Colon (tissue), 2 donors: ENCODE data around the gene TMEM203.

Experiments used
- FAIRE-seq: peaks from 2 replicates; lab custom pipeline; 2012; peaks lifted over from hg19 to GRCh38; lab: Jason Lieb, UNC
- donor health status: control.
- donor health status: control.

The TMEM203 gene

DNA sequence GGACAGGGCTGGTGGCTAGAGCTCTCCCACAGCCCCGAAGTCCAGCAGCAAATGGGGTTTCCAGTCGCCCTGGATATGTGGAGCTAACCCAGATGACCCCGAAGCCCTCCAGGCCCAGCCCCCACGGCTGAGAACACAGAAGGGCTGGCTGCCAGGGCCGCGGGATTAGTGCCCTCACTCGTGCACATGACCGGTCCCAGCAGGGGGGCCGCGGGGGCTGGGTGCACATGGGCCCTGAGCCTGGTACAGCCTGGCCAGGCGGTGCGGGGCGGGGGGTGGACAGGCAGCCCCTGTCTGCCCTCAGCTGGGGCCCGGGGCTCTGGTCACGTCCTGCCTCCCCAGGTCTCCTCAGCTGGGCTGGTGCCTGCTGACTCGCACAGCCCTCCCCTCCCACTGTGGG lies 11.1 kb downstream of the TMEM203 start:
- no peak for FAIRE-seq

DNA sequence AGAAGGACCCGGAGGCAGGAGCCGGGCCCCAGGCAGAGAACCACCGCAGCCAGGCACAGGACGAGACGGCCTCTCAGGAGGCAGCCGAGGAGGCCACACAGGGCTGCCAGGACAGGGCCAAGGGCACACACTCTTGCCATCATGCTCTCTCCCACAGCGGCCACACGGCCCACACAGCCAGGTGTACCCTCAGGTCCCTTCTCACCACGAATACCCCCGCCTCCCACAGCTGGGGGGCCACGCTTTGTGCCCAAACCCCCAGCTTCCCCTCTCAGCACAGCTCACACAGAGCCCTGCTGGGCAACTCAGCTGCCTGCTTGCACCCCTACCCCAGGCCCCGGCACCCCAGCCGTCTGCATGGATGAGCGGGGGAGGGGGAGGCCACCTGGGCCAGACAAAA lies 11.7 kb downstream of the TMEM203 start:
- FAIRE-seq: no peak

DNA sequence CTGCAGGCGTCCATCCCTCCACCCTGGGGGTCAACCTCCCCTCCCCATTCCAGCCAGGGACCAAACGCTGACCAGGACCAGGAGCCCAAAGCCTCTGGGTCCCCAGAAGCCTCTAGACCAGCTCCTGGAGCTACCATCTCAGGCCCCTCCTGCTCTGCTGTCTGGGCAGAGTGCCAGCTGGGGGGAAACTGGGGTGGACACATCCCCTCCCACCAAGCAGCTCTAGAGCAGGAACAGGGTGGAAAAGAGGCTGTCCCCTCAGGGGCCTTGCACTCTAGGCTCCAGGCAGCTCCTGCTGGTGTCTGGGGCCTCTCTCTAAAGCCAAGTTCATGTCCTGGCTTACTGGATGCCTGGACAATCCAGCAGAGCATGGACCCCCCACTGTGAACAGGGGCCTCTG lies 12.6 kb downstream of the TMEM203 start:
- FAIRE-seq: no peak

DNA sequence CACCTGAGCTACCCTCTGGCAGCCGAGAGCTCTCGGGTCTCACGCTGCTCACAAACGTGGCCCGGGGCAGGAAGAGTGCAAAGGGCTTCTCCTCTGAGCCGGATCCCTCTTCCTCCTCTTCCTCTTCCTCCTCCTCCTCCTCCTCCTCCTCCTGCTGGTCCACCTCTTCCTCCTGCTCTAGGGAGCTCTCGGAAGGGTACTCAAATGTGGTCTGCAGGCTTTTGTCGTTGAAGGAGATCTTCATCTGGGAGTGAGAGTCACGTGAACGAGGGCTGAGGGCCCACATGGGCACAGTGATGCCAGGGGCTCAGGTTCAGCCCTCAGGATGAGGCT lies 13.0 kb downstream of the TMEM203 start:
- FAIRE-seq: no peak

DNA sequence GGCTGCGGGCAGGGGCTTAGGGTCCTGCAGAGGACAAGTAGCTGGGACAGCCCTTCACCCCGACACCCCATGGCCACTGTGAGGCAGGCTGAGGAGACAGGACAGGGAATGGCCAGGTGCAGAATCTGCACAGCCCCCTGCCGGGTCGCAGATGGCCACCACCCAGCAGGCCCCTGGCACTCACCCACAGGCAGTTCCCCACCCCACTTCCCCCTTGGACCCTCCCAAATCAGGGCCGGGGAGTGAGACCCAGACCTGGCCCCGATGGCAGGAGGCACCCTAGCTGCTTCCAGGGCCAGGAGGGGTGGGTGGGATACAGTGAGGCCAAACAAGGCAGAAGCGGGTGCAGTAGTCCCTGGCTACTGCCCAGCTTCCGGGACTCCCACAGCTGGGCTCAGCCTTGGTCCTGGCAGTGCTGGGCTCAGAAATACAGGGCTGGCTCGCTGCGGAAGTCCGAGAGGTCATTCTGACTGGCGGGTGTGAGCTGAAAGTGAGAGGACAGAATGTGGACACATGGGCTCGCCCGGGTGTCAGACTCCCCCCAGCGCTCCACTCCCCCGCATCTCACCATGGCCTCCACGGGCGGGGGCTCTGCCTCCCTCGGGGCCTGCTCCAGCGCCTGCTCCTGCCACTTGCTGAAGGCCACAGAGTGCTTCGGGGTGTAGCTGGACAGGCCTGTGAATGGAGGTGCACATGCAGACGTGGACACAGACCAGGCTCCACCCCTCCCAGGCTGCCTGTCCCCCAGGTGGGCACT lies 13.6 kb downstream of the TMEM203 start:
- no peak for FAIRE-seq

DNA sequence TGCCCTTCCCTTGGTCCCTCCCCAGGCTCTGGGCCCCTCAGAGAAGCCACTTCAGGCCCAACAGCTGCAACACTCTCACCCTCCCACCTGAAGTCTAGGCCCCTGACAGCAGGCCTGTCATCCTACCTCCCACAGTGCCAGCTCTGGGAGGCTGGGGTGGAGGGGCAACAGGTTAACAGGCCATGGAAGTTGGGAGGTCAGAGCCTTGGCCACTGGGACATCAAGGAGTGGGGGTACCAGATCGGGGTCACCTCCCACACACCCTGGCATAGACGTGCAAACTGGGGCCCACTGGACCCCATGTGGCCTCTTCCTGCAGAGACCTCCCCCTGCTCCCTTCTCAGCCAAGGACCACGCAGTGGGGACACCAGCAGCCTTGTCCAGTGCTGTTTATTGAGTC lies 14.2 kb downstream of the TMEM203 start:
- no peak for FAIRE-seq

DNA sequence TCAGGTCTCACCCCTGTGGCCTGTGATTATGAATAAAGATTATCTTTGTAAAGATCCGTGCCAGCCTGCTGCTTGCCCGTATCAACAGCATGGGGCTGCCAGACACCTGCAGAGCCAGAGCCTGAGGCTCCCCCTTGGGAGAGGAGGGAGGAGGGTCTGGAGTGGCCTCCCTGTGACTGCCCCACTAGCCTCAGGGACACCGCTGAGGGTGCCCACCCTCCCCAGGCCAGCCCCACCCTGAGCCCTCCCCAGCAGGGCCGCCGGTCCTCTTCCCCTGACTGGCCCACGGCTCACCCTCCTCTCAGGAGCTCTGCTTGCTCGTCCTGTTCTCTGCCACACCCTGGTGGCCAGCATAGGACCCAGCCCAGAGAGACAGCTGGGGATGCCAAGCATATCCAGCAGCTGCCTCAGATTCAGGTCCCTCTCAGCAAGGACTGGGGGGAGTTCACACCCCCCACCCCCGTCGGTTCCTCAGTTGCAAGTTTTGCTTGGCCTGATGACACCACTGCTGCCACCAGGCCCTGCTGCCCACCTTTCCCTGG lies 15.1 kb downstream of the TMEM203 start:
- FAIRE-seq: no peak

DNA sequence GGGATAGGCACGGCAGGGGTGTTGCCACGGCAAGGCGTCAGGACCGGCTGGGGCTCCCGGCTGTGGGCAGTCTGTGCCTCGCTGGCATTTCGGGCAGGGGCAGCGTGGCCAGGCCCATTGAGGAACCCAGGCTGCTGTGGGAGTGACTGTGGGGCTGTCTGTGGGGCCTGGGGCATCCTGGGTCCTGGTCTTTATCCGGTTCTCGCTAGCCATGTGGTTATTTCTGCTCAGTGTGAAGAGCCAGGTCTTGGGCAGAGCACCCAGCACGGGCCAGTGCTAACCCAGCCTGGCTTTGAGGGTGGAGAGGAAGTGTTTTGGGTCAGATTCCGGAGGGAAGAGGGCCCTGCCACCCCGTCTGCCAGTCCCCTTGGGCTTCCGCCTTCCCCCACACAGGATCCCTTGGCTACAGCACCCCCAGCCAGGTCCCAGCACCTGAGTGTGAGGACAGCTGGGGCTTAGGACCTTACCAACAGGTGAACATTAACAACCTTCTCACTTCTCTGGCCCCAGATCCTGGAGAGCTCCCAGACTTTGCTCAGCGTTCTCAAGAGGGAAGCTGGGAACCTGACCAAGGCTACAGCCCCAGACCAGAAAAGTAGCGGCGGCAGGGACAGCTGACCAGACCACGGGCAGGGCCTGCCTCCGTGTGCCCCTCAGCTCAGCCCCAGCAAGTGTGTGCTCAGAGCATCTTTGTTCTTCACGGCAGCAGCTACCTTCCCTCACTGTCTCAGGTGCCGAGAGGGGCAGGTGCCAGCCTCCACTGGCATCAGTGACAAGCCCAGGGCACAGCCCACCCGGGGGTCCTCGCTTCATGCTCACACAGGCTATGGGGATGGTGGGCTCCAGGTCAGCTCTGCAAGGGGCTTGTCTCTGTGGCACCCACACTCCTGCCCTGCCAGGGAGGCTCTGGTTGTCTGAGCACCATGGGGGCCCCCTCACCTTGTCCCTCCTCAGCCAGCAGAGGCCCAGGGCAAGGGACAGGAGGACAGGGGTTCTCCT lies 15.9 kb downstream of the TMEM203 start:
- no peak for FAIRE-seq

DNA sequence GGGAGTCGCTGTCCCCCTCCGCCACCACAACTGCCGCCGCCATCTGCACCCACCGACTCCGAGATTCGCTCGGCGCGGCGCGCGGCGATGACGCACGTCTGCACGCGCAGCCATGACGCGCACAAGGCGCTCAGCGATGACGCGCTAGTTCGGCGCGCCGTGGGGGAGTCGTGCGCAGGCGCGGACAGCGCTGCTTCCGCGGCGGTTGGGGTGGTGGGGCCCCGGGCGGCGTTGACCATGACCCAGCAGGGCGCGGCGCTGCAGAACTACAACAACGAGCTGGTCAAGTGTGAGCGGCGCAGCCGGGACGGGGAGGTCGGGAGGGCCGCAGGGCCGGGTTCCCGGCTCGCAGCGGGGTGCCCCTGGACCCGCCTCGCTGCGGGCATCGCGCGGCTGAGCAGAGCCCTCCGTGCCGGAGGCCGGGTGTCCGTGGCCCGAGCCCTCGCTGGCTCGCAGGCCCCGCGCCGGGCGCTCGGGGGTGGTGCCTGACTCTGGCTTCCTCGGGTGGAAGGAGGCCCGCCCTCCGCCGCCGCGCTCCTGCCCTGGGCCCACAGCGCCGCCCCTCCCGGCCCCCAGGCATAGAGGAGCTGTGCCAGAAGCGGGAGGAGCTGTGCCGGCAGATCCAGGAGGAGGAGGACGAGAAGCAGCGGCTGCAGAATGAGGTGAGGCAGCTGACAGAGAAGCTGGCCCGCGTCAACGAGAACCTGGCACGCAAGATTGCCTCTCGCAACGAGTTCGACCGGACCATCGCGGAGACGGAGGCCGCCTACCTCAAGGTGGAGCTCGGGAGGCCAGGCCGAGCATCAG lies 16.8 kb downstream of the TMEM203 start, which contains the start of the genes ANAPC2 and SSNA1:
Gene ANAPC2 (minus strand): TSS at position 71 of the 807 bp plus-strand sequence. CDS start 28 bp downstream, at position 43.
Gene SSNA1 (plus strand): TSS at position 187 of the 807 bp plus-strand sequence. CDS start 51 bp downstream, at position 238.
- no peak for FAIRE-seq

DNA sequence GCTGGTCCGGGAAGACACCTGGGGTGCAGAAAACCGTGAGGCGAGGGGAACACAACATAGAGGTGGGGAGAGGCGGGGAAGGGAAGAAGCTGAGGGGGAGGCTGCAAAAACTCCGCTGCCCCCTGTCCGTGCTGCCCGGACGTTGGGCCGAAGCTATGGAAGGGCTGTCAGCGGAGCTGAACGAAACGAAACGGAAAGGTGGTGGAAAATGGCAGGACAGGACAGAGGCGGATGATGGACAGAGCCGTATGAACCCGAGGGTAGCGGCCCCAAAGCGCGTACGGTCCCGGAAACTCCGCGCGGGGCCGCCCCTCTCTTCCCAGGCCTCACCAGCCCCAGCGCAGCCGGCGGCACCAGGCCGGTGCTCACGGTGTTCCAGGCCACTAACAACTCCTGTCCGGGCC lies 17.4 kb downstream of the TMEM203 start:
- no peak for FAIRE-seq

DNA sequence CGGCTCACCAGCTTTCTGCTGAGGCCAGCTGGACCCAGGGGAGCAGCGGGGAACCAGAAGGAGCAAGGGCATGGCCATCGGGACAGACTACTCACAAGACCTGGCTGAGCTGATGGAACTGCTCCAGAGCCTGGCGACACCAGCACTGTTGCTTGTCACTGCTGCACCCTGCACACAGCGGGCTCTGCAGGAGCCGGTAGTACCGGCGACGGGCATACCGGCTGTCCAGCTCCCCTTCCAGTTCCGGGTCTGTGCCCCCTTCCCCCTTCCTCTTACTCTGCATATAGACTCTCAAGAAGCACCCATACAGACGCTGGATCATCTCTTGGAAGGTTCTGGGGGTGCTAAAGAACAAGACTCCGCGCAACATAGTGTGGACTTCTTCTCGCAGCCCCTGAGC lies 18.1 kb downstream of the TMEM203 start:
- no peak for FAIRE-seq

DNA sequence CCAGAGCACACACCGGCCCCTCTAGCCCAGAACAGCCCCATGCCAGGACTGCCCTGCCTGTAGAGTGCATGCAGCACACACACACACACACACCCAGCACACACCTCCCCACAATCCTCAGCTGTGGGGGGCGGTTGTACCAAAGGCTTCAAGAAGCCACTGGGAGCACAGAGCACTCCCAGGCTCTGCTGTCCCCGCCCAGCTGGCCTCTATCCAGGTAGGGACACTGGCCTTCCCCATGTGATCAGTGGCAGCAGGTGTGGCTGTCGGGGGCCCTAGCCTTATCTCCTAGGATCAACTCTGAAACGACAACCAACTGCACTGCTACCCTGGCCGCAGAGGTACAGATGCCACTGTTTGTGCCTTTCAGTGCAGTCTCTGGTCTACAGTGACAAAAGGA lies 19.1 kb downstream of the TMEM203 start:
- FAIRE-seq: no peak

DNA sequence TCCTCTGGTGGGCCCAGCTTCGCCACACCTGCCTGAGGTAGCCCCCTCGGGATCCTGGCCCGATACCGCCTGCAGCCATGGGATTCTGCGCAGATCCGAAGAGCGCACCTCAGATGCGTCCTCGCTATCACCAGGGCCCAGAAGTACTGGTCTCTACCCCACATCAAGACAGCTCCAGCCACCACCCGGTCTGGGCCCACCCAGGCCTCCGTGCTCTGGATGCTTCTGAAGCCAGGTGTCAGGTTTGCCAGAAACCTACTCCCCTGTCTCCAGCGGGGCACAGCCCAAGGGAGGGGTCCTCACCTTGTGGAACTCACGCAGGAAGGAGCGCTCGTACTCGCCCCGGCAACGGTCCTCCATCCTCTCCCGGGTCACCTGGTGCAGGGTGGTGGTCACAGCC lies 19.5 kb downstream of the TMEM203 start:
- FAIRE-seq: no peak

DNA sequence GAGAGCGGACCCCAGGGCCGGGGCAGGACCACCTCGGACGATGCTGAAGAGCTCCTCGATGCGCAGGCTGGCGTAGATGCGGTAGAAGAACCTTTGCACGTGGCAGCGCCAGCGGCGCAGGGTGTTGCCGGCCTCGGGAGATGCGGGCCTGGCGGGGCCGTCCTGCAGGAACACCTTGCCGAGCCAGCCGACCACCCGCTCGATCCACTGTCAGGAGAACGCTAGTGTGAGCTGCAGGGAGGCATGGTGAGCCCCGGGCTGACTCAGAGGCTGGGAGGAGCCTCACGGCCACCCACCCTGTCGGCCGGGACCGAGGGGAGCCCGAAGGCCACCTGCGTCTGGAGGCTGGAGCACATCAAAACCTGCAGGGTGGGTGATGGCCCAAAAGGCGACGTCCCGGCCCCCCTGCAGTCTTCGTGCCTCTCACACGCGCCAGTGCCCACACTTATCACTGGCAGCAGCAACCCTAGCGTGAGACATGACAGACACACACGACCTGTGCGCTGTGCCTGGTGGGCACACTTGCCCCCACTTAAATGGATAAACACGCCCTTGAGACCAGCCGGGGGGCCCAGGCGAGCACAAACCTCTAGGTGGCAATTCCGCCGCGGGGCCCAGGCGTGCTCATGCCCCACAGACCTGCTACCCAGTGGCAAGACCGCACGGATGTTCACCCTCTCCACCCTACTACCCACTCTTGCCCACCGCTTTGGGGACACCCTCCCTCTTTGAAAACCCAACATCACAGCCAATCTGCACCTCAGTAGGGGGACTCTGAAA lies 20.4 kb downstream of the TMEM203 start:
- FAIRE-seq: no peak

DNA sequence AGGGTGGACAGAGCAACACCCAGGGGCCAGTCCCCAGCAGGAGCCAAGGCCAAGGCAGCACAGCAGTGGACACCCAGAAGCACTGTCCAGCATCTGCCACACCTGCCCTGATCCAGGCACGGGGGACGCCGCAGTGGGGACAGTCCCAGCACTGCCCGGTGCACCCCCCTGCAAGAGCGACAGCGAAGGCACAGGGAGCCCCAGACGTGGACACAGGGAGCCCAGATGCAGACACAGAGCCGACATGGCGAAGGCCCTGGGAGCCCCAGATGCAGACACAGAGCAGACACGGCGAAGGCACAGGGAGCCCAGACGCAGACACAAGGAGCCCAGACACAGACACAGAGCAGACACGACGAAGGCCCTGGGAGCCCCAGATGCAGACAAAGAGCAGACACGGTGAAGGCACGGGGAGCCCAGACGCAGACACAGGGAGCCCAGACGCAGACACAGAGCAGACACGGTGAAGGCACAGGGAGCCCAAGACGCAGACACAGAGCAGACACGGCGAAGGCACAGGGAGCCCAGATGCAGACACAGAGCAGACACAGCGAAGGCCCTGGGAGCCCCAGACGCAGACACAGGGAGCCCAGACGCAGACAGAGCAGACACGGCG lies 21.4 kb downstream of the TMEM203 start:
- no peak for FAIRE-seq

DNA sequence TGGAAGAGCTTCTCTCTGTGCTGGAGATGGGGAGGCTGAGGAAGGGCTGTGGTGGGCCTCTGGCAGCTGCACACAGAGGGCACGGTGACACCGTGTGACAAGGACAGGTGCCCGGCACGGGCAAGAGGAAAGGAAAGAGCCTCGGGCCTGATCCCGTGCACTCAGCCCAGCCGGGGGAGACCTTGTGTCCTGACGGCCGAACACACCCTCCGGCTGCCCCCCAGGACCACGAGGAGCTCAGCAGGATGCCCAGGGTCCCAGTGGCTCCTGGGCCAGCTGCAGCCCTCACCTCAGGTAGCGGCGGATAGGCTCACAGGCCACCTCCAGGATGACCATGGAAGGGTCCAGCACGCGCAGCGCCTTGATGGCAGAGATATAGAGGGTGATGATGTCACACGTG lies 22.6 kb downstream of the TMEM203 start:
- no peak for FAIRE-seq

DNA sequence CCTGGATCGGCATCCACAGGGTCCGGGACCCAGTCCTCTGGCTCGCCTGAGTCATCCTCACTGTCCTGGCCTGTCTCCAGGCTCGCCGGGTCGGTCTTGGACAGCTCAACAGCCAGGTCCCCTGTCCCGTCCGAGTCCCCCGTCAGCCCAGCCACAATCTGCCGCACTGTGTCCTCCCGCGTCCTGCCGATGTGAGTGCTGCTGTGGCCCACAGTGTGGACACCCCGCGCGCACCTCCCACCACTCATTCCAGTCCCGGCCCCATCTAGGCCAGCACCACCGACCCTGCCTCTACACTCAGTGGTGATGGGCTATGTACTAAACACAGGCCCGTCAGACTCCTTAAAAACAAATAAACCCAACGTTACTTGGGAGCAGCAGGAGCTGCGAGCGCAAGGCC lies 23.8 kb downstream of the TMEM203 start:
- FAIRE-seq: no peak

DNA sequence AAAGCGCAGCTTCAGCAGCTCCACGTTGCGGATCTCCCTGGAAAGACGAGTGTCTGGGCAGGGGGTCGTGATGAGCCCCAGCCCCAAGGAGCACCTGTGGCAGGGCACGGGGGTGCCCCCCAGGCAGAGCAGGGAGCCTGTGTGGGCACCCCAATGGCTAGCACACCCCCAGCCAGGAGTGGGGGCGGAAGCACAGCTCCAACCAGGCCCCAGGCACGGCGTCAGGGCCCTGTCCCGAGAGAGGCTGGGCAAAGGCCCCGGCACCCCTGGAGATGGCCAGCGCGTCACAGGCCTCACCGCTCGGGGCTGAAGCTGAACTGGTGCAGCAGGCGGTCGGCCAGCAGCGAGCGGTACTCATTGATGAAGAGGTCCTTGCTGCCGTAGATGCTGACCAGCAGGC lies 25.0 kb downstream of the TMEM203 start:
- FAIRE-seq: no peak

DNA sequence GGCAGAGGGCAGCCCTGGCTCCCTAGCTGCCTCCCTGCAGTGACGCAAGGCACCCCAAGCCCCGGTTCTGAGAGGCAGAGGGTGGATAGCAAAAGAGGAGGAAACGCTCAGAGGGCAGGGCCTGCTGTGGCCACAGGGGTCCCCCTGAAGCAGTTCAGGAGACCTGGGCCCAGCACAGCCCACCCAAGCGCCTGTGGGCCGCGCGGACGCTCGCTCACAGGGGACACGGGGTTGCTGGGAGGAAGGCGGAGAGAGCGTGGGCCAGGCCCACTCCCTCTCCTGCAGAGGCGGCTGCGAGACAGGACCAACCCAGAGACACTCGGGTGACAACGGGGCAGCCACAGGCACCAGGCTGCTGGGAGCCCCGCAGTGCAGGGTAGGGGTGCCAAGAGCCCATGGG lies 25.7 kb downstream of the TMEM203 start:
- no peak for FAIRE-seq

DNA sequence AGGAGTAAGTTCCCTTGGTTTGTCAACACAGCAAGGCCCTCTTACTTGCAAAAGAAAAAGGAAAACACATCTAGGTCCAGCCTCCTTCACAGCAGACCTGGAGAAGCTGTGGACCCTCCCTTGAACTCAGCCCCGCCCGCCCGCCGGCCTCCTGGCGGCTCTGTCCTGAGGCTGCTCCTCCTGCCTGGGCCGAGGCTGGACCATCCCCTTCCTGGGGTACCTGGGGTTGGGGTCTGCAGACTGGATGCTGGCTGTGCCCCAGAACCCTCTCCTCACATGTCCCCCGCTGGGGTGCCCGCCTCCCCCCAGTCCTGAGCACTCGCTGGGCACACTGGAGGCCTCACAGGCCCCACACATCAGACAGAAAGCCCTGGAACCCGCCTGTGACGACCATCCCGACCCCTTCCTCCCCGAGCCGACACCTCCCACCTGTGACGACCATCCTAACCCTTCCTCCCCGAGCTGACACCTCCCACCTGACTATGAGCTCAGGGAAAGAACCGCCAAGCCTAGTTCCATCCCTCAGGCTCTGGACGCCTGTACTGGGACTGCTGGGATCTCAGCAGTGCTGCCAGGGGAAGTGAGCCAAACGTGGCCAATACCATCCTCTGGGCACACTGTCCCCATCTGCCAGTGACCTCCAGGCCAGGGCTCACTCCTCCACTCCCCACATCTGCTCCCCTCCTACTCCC lies 26.4 kb downstream of the TMEM203 start:
- no peak for FAIRE-seq
